Glutamatergic neuron (in vitro differentiated cells): ENCODE measurements around the gene COPG1. TPM values are rescaled to one million over a fixed set of nuclear protein-coding genes. Genes with fewer than 3 reads are reported as not detected.

Experiments
- DNase-seq: peaks from one replicate; pipeline ENCODE4 v3.0.0; 2022
- H3K27ac Mint-ChIP-seq: one replicate; pipeline ENCODE4 v1.8.0; 2020; ENCODE audit warnings: mild to moderate bottlenecking, mixed read lengths, inconsistent platforms; ENCODE audit not compliant: unreplicated experiment
- H3K27me3 Mint-ChIP-seq: one replicate; pipeline ENCODE4 v1.8.0; 2020; ENCODE audit warnings: mild to moderate bottlenecking, moderate library complexity, mixed read lengths, inconsistent platforms; ENCODE audit not compliant: unreplicated experiment
- H3K36me3 Mint-ChIP-seq: one replicate; pipeline ENCODE4 v1.8.0; 2020; ENCODE audit warnings: mild to moderate bottlenecking, mixed read lengths, inconsistent platforms; ENCODE audit not compliant: unreplicated experiment
- H3K4me1 Mint-ChIP-seq: one replicate; pipeline ENCODE4 v1.8.0; 2020; ENCODE audit warnings: mild to moderate bottlenecking, low read depth, mixed read lengths, inconsistent platforms; ENCODE audit not compliant: unreplicated experiment
- H3K4me3 Mint-ChIP-seq: one replicate; pipeline ENCODE4 v1.8.0; 2020; ENCODE audit warnings: mild to moderate bottlenecking, mixed read lengths, inconsistent platforms; ENCODE audit not compliant: unreplicated experiment
- H3K9me3 Mint-ChIP-seq: one replicate; pipeline ENCODE4 v1.8.0; 2020; ENCODE audit warnings: mild to moderate bottlenecking, moderate library complexity, mixed read lengths, inconsistent platforms; ENCODE audit not compliant: unreplicated experiment
- CTCF ChIP-seq: fragments of 200-600 bp; sonication (generic); IDR thresholded peaks from one replicate; pipeline ENCODE4 v1.5.0; 2021; ENCODE audit not compliant: partially characterized antibody, unreplicated experiment
- total RNA-seq: library from RNA; stranded (reverse); fragmentation: NEBNext Ultra II Directional; extraction: Animal tissue kit (Norgen Biotek cat#: 25700); gene quantifications from one replicate; pipeline ENCODE4 v1.2.1, GENCODE V29; 2021; ENCODE audit not compliant: unreplicated experiment

COPG1 gene
- total RNA-seq, 1 donor from 2014 or later, result 152 TPM

GRCh38 chr3:129316248-129317013 is 67.0 kb downstream of the COPG1 start:
- no peaks in the 10 kb centered on the region for H3K36me3 Mint-ChIP-seq
- peaks cover 26% of the 10 kb centered on the region for H3K9me3 Mint-ChIP-seq
- peak; percentile 48 for TF ChIP-seq CTCF
- peaks cover 16% of the 10 kb centered on the region for H3K4me1 Mint-ChIP-seq
- H3K27me3 Mint-ChIP-seq, result peaks cover 7% of the 10 kb centered on the region
- peak; percentile 89 for DNase-seq
- peak overlapping the region; percentile 74 for H3K4me3 Mint-ChIP-seq
- peak overlapping the region; percentile 84 for H3K27ac Mint-ChIP-seq

- Mint-ChIP-seq H3K4me1 (peaks cover 16% of the 10 kb centered on the region), H3K9me3 (peaks cover 26% of the 10 kb centered on the region), H3K4me3 (peak overlapping the region; percentile 71), H3K27ac (no peak overlapping the region), H3K36me3 (no peaks in the 10 kb centered on the region), H3K27me3 (peaks cover 7% of the 10 kb centered on the region)
- TF ChIP-seq CTCF, result no peak
- no peak for DNase-seq
Observed at GRCh38 chr3:129317014-129317771, 67.8 kb downstream of the COPG1 start.

GRCh38 chr3:129317848-129318247 is 68.4 kb downstream of the COPG1 start:
- Mint-ChIP-seq H3K27me3 (peaks cover 7% of the 10 kb centered on the region), H3K9me3 (peaks cover 22% of the 10 kb centered on the region), H3K27ac (no peak overlapping the region), H3K36me3 (no peaks in the 10 kb centered on the region), H3K4me3 (peak overlapping the region; percentile 71), H3K4me1 (peaks cover 13% of the 10 kb centered on the region)
- no peak for TF ChIP-seq CTCF
- DNase-seq, result no peak

- TF ChIP-seq CTCF, result no peak
- Mint-ChIP-seq H3K27ac (peak overlapping the region; percentile 72), H3K4me1 (peaks cover 9% of the 10 kb centered on the region), H3K9me3 (peaks cover 21% of the 10 kb centered on the region), H3K27me3 (peaks cover 7% of the 10 kb centered on the region), H3K4me3 (no peak overlapping the region), H3K36me3 (no peaks in the 10 kb centered on the region)
- no peak for DNase-seq
Observed at GRCh38 chr3:129318921-129319320, 69.5 kb downstream of the COPG1 start.

GRCh38 chr3:129320261-129320660 is 70.9 kb downstream of the COPG1 start:
- DNase-seq, result no peak
- Mint-ChIP-seq H3K4me3 (no peak overlapping the region), H3K36me3 (no peaks in the 10 kb centered on the region), H3K27ac (no peak overlapping the region), H3K9me3 (peaks cover 18% of the 10 kb centered on the region), H3K4me1 (peaks cover 6% of the 10 kb centered on the region), H3K27me3 (peaks cover 4% of the 10 kb centered on the region)
- no peak for TF ChIP-seq CTCF
